Testis (tissue), 2 donors: ENCODE results near the gene ERCC8.

Experiments used
- CTCF ChIP-seq, 3 experiments: fragments of 450-650 bp in 2 of 3; fragments of 200-600 bp in 1 of 3; sonication (generic) in 1 of 3; IDR thresholded peaks; one replicate each; pipeline ENCODE4 v1.5.1; 2016 to 2019; ENCODE audit warnings: antibody characterized with exemption in 3 of 3, mild to moderate bottlenecking in 2 of 3, moderate library complexity in 1 of 3
- POLR2A ChIP-seq: fragments of 450-650 bp; IDR thresholded peaks from one replicate; pipeline ENCODE4 v1.6.1; 2017; ENCODE audit warnings: antibody characterized with exemption, mild to moderate bottlenecking, moderate library complexity

- TF ChIP-seq CTCF (IDR thresholded peaks at IDR 0.05) (no peak), POLR2A (no peak)
Measured at GRCh38 chr5:60841361-60841760, 103.5 kb downstream of the ERCC8 start.
